ENCODE results near the gene GAS2L3.

Gene GAS2L3

GRCh38 chr12:100652488-100652887, 79.0 kb downstream of the GAS2L3 start:
- Histone ChIP-seq H3K4me3 (ENCODE audit: low read depth in 1 of 5, low read length in 5 of 5) (no peak overlapping the region), H3K36me3 (ENCODE audit: control insufficient read depth in 5 of 5, insufficient read depth in 5 of 5, low read length in 5 of 5) (no peaks in the 10 kb centered on the region), H3K27me3 (ENCODE audit: control insufficient read depth in 5 of 5, insufficient read depth in 4 of 5, low read length in 5 of 5) (no peaks in the 10 kb centered on the region), H3K27ac (ENCODE audit: low read depth, low read length) (no peak overlapping the region), H3K4me1 (ENCODE audit: control insufficient read depth in 5 of 5, insufficient read depth in 5 of 5, low read length in 5 of 5) (peaks cover 0 to 5% (median 0%) of the 10 kb centered on the region in 5 donors), H3K9me3 (ENCODE audit: control insufficient read depth in 5 of 5, low read length in 5 of 5) (peaks cover 0 to 2% (median 0%) of the 10 kb centered on the region in 5 donors), H3K9ac (ENCODE audit: low read length in 5 of 5) (no peak overlapping the region)

GRCh38 chr12:100656141-100656540, 82.7 kb downstream of the GAS2L3 start:
- peaks cover 0 to 5% (median 0%) of the 10 kb centered on the region in 5 donors for H3K4me1 ChIP-seq (ENCODE audit: control insufficient read depth in 5 of 5, insufficient read depth in 5 of 5, low read length in 5 of 5)
- H3K9ac ChIP-seq (ENCODE audit: low read length in 5 of 5) = no peak overlapping the region
- H3K36me3 ChIP-seq (ENCODE audit: control insufficient read depth in 5 of 5, insufficient read depth in 5 of 5, low read length in 5 of 5) = no peaks in the 10 kb centered on the region
- H3K4me3 ChIP-seq (ENCODE audit: low read depth in 1 of 5, low read length in 5 of 5) = no peak overlapping the region
- no peaks in the 10 kb centered on the region for H3K27me3 ChIP-seq (ENCODE audit: control insufficient read depth in 5 of 5, insufficient read depth in 4 of 5, low read length in 5 of 5)
- peaks cover 0 to 5% (median 0%) of the 10 kb centered on the region in 5 donors for H3K9me3 ChIP-seq (ENCODE audit: control insufficient read depth in 5 of 5, low read length in 5 of 5)
- no peak overlapping the region for H3K27ac ChIP-seq (ENCODE audit: low read depth, low read length)

GRCh38 chr12:100656856-100657255, 83.4 kb downstream of the GAS2L3 start:
- no peak overlapping the region for H3K9ac ChIP-seq (ENCODE audit: low read length in 5 of 5)
- H3K27ac ChIP-seq (ENCODE audit: low read depth, low read length) = no peak overlapping the region
- no peaks in the 10 kb centered on the region for H3K27me3 ChIP-seq (ENCODE audit: control insufficient read depth in 5 of 5, insufficient read depth in 4 of 5, low read length in 5 of 5)
- H3K4me1 ChIP-seq (ENCODE audit: control insufficient read depth in 5 of 5, insufficient read depth in 5 of 5, low read length in 5 of 5) = peaks cover 0 to 2% (median 0%) of the 10 kb centered on the region in 5 donors
- H3K9me3 ChIP-seq (ENCODE audit: control insufficient read depth in 5 of 5, low read length in 5 of 5) = peaks cover 0 to 5% (median 0%) of the 10 kb centered on the region in 5 donors
- no peaks in the 10 kb centered on the region for H3K36me3 ChIP-seq (ENCODE audit: control insufficient read depth in 5 of 5, insufficient read depth in 5 of 5, low read length in 5 of 5)
- H3K4me3 ChIP-seq (ENCODE audit: low read depth in 1 of 5, low read length in 5 of 5) = no peak overlapping the region

GRCh38 chr12:100661300-100661951, 87.9 kb downstream of the GAS2L3 start:
- no peak overlapping the region for H3K9ac ChIP-seq (ENCODE audit: low read length in 5 of 5)

GRCh38 chr12:100666588-100666987, 93.1 kb downstream of the GAS2L3 start:
- Histone ChIP-seq H3K4me3 (ENCODE audit: low read depth in 1 of 5, low read length in 5 of 5) (no peak overlapping the region), H3K4me1 (ENCODE audit: control insufficient read depth in 5 of 5, insufficient read depth in 5 of 5, low read length in 5 of 5) (no peaks in the 10 kb centered on the region), H3K27ac (ENCODE audit: low read depth, low read length) (no peak overlapping the region), H3K9me3 (ENCODE audit: control insufficient read depth in 5 of 5, low read length in 5 of 5) (no peaks in the 10 kb centered on the region), H3K36me3 (ENCODE audit: control insufficient read depth in 5 of 5, insufficient read depth in 5 of 5, low read length in 5 of 5) (no peaks in the 10 kb centered on the region), H3K9ac (ENCODE audit: low read length in 5 of 5) (no peak overlapping the region), H3K27me3 (ENCODE audit: control insufficient read depth in 5 of 5, insufficient read depth in 4 of 5, low read length in 5 of 5) (peaks cover 0 to 3% (median 0%) of the 10 kb centered on the region in 5 donors)

More at GRCh38 chr12:100661300-100661951, 87.9 kb downstream of the GAS2L3 start:
- Histone ChIP-seq H3K27ac (ENCODE audit: low read depth, low read length) (no peak overlapping the region), H3K4me3 (ENCODE audit: low read depth in 1 of 5, low read length in 5 of 5) (no peak overlapping the region), H3K9me3 (ENCODE audit: control insufficient read depth in 5 of 5, low read length in 5 of 5) (peaks cover 0 to 5% (median 0%) of the 10 kb centered on the region in 5 donors), H3K27me3 (ENCODE audit: control insufficient read depth in 5 of 5, insufficient read depth in 4 of 5, low read length in 5 of 5) (no peaks in the 10 kb centered on the region), H3K36me3 (ENCODE audit: control insufficient read depth in 5 of 5, insufficient read depth in 5 of 5, low read length in 5 of 5) (no peaks in the 10 kb centered on the region), H3K4me1 (ENCODE audit: control insufficient read depth in 5 of 5, insufficient read depth in 5 of 5, low read length in 5 of 5) (no peaks in the 10 kb centered on the region)

- H3K36me3 ChIP-seq (ENCODE audit: control insufficient read depth in 5 of 5, insufficient read depth in 5 of 5, low read length in 5 of 5) = no peaks in the 10 kb centered on the region
- H3K27ac ChIP-seq (ENCODE audit: low read depth, low read length) = no peak overlapping the region
- H3K4me1 ChIP-seq (ENCODE audit: control insufficient read depth in 5 of 5, insufficient read depth in 5 of 5, low read length in 5 of 5) = no peaks in the 10 kb centered on the region
- peaks cover 0 to 6% (median 0%) of the 10 kb centered on the region in 5 donors for H3K27me3 ChIP-seq (ENCODE audit: control insufficient read depth in 5 of 5, insufficient read depth in 4 of 5, low read length in 5 of 5)
- H3K9ac ChIP-seq (ENCODE audit: low read length in 5 of 5) = no peak overlapping the region
- no peaks in the 10 kb centered on the region for H3K9me3 ChIP-seq (ENCODE audit: control insufficient read depth in 5 of 5, low read length in 5 of 5)
- H3K4me3 ChIP-seq (ENCODE audit: low read depth in 1 of 5, low read length in 5 of 5) = no peak overlapping the region
Measured at GRCh38 chr12:100668945-100669536, 95.6 kb downstream of the GAS2L3 start.

- H3K36me3 ChIP-seq (ENCODE audit: control insufficient read depth in 5 of 5, insufficient read depth in 5 of 5, low read length in 5 of 5) = no peaks in the 10 kb centered on the region
- H3K9me3 ChIP-seq (ENCODE audit: control insufficient read depth in 5 of 5, low read length in 5 of 5) = no peaks in the 10 kb centered on the region
- H3K4me3 ChIP-seq (ENCODE audit: low read depth in 1 of 5, low read length in 5 of 5) = no peak overlapping the region
- H3K9ac ChIP-seq (ENCODE audit: low read length in 5 of 5) = no peak overlapping the region
- peaks cover 0 to 6% (median 0%) of the 10 kb centered on the region in 5 donors for H3K27me3 ChIP-seq (ENCODE audit: control insufficient read depth in 5 of 5, insufficient read depth in 4 of 5, low read length in 5 of 5)
- no peak overlapping the region for H3K27ac ChIP-seq (ENCODE audit: low read depth, low read length)
- no peaks in the 10 kb centered on the region for H3K4me1 ChIP-seq (ENCODE audit: control insufficient read depth in 5 of 5, insufficient read depth in 5 of 5, low read length in 5 of 5)
Measured at GRCh38 chr12:100669922-100670321, 96.4 kb downstream of the GAS2L3 start.

GRCh38 chr12:100671396-100672074, 98.1 kb downstream of the GAS2L3 start:
- no peak overlapping the region for H3K4me3 ChIP-seq (ENCODE audit: low read depth in 1 of 5, low read length in 5 of 5)
- no peak overlapping the region for H3K9ac ChIP-seq (ENCODE audit: low read length in 5 of 5)
- no peaks in the 10 kb centered on the region for H3K36me3 ChIP-seq (ENCODE audit: control insufficient read depth in 5 of 5, insufficient read depth in 5 of 5, low read length in 5 of 5)
- no peak overlapping the region for H3K27ac ChIP-seq (ENCODE audit: low read depth, low read length)
- H3K4me1 ChIP-seq (ENCODE audit: control insufficient read depth in 5 of 5, insufficient read depth in 5 of 5, low read length in 5 of 5) = peaks cover 0 to 4% (median 0%) of the 10 kb centered on the region in 5 donors
- peaks cover 0 to 6% (median 0%) of the 10 kb centered on the region in 5 donors for H3K27me3 ChIP-seq (ENCODE audit: control insufficient read depth in 5 of 5, insufficient read depth in 4 of 5, low read length in 5 of 5)
- H3K9me3 ChIP-seq (ENCODE audit: control insufficient read depth in 5 of 5, low read length in 5 of 5) = no peaks in the 10 kb centered on the region

GRCh38 chr12:100672075-100672592, 98.7 kb downstream of the GAS2L3 start:
- no peak overlapping the region for H3K9ac ChIP-seq (ENCODE audit: low read length in 5 of 5)
- H3K27me3 ChIP-seq (ENCODE audit: control insufficient read depth in 5 of 5, insufficient read depth in 4 of 5, low read length in 5 of 5) = peaks cover 0 to 6% (median 0%) of the 10 kb centered on the region in 5 donors
- no peaks in the 10 kb centered on the region for H3K36me3 ChIP-seq (ENCODE audit: control insufficient read depth in 5 of 5, insufficient read depth in 5 of 5, low read length in 5 of 5)
- H3K27ac ChIP-seq (ENCODE audit: low read depth, low read length) = no peak overlapping the region
- no peak overlapping the region for H3K4me3 ChIP-seq (ENCODE audit: low read depth in 1 of 5, low read length in 5 of 5)
- H3K4me1 ChIP-seq (ENCODE audit: control insufficient read depth in 5 of 5, insufficient read depth in 5 of 5, low read length in 5 of 5) = peaks cover 0 to 4% (median 0%) of the 10 kb centered on the region in 5 donors
- no peaks in the 10 kb centered on the region for H3K9me3 ChIP-seq (ENCODE audit: control insufficient read depth in 5 of 5, low read length in 5 of 5)

All from subcutaneous abdominal adipose tissue (tissue), 5 donors.